Suprapubic skin (tissue), 4 donors: ENCODE results near the gene USP53.
"Not testable (repeated sequence)": the region's sequence is repeated elsewhere in the genome, so short reads cannot be mapped to it uniquely, and the experiment has no call there.

Source experiments
- POLR2A ChIP-seq, 2 donors: fragments of 450-650 bp; IDR thresholded peaks; one replicate each; pipeline ENCODE4 v1.6.1; 2017; ENCODE audit warnings: antibody characterized with exemption in 2 of 2, mild to moderate bottlenecking in 2 of 2, moderate library complexity in 2 of 2
- POLR2AphosphoS5 ChIP-seq, 3 donors: sonication (generic); formaldehyde crosslinking; IDR thresholded peaks; one replicate each; pipeline ENCODE4 v1.6.1; 2017; ENCODE audit warnings: antibody characterized with exemption in 3 of 3
- TF ChIP-seq, protein P1 (sequence below), 2 donors: fragments of 200-600 bp in 1 of 2; fragments of 450-650 bp in 1 of 2; sonication (generic) in 1 of 2; IDR thresholded peaks; one replicate each; pipeline ENCODE4 v1.5.1; 2016 to 2019; ENCODE audit warnings: antibody characterized with exemption in 2 of 2, mild to moderate bottlenecking in 1 of 2, moderate library complexity in 1 of 2

DNA sequence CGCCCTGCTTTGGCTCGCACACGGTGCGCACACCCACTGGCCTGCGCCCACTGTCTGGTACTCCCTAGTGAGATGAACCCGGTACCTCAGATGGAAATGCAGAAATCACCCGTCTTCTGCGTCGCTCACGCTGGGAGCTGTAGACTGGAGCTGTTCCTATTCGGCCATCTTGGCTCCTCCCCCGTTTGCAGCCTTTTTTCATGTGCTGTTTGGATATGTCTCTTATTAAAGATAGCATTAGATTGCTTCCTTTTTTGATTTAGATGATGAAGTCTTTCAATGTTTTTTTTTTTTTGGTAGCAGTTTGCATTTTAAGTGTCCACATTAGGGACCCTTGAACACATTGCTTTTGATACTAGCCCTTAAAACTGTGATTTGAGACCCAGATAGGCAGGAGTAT, 67.4 kb downstream of the USP53 start:
- TF ChIP-seq, protein P1, sequence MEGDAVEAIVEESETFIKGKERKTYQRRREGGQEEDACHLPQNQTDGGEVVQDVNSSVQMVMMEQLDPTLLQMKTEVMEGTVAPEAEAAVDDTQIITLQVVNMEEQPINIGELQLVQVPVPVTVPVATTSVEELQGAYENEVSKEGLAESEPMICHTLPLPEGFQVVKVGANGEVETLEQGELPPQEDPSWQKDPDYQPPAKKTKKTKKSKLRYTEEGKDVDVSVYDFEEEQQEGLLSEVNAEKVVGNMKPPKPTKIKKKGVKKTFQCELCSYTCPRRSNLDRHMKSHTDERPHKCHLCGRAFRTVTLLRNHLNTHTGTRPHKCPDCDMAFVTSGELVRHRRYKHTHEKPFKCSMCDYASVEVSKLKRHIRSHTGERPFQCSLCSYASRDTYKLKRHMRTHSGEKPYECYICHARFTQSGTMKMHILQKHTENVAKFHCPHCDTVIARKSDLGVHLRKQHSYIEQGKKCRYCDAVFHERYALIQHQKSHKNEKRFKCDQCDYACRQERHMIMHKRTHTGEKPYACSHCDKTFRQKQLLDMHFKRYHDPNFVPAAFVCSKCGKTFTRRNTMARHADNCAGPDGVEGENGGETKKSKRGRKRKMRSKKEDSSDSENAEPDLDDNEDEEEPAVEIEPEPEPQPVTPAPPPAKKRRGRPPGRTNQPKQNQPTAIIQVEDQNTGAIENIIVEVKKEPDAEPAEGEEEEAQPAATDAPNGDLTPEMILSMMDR (IDR thresholded peaks at IDR 0.05), result not testable (repeated sequence)
- TF ChIP-seq POLR2AphosphoS5, POLR2A (IDR thresholded peaks at IDR 0.05): not testable (repeated sequence)
